Mononuclear cell (primary cell): ENCODE measurements around the gene FADS2. TPM values are rescaled to one million over a fixed set of nuclear protein-coding genes. Genes with fewer than 3 reads are reported as not detected.

Source experiments
- H3K27me3 ChIP-seq: 2 replicates; pipeline ENCODE4 v1.6.0; 2011; ENCODE audit warnings: low read length, control low read depth; ENCODE audit not compliant: insufficient read depth
- H3K4me1 ChIP-seq: 2 replicates; pipeline ENCODE4 v1.5.1; 2011; ENCODE audit warnings: mild to moderate bottlenecking, low read length, control low read depth; ENCODE audit not compliant: insufficient read depth
- H3K4me3 ChIP-seq: 2 replicates; pipeline ENCODE4 v1.5.1; 2011; ENCODE audit warnings: mild to moderate bottlenecking, low read length, moderate library complexity
- H3K9me3 ChIP-seq: 2 replicates; pipeline ENCODE4 v1.5.1; 2011; ENCODE audit warnings: low read depth, mild to moderate bottlenecking, control low read depth, low read length
- total RNA-seq: library from RNA; depleted of rRNA; stranded (reverse); fragments of >200 nt; gene quantifications from one replicate; pipeline ENCODE4 v1.2.3, GENCODE V29; 2012

FADS2 gene
- total RNA-seq, 1 donor: 12.8 TPM

- no peak overlapping the region for H3K4me3 ChIP-seq
- H3K27me3 ChIP-seq: no peaks in the 10 kb centered on the region
- no peaks in the 10 kb centered on the region for H3K4me1 ChIP-seq
- no peaks in the 10 kb centered on the region for H3K9me3 ChIP-seq
These were observed 34.8 kb downstream of the FADS2 start for GRCh38 chr11:61862714-61863547.

- no peaks in the 10 kb centered on the region for H3K27me3 ChIP-seq
- H3K9me3 ChIP-seq: no peaks in the 10 kb centered on the region
- H3K4me3 ChIP-seq: no peak overlapping the region
- H3K4me1 ChIP-seq: no peaks in the 10 kb centered on the region
These were observed 35.5 kb downstream of the FADS2 start for GRCh38 chr11:61863548-61864081.

GRCh38 chr11:61864814-61865775 lies 37.0 kb downstream of the FADS2 start:
- Histone ChIP-seq H3K4me1 (no peaks in the 10 kb centered on the region), H3K9me3 (no peaks in the 10 kb centered on the region), H3K27me3 (no peaks in the 10 kb centered on the region), H3K4me3 (no peak overlapping the region)

- no peaks in the 10 kb centered on the region for H3K27me3 ChIP-seq
- no peaks in the 10 kb centered on the region for H3K9me3 ChIP-seq
- peaks cover 6% of the 10 kb centered on the region for H3K4me1 ChIP-seq
- H3K4me3 ChIP-seq: no peak overlapping the region
These were observed 38.3 kb downstream of the FADS2 start for GRCh38 chr11:61866231-61866957.

- H3K4me1 ChIP-seq: peaks cover 7% of the 10 kb centered on the region
- H3K4me3 ChIP-seq: no peak overlapping the region
- H3K9me3 ChIP-seq: no peaks in the 10 kb centered on the region
- H3K27me3 ChIP-seq: no peaks in the 10 kb centered on the region
These were observed 38.9 kb downstream of the FADS2 start for GRCh38 chr11:61866958-61867343.

GRCh38 chr11:61868571-61869428 lies 40.7 kb downstream of the FADS2 start:
- H3K9me3 ChIP-seq: no peaks in the 10 kb centered on the region

GRCh38 chr11:61869429-61869707 lies 41.3 kb downstream of the FADS2 start:
- Histone ChIP-seq H3K9me3 (no peaks in the 10 kb centered on the region), H3K27me3 (no peaks in the 10 kb centered on the region), H3K4me3 (no peak overlapping the region), H3K4me1 (peaks cover 7% of the 10 kb centered on the region)

More at GRCh38 chr11:61868571-61869428, 40.7 kb downstream of the FADS2 start:
- Histone ChIP-seq H3K4me3 (no peak overlapping the region), H3K27me3 (no peaks in the 10 kb centered on the region), H3K4me1 (peaks cover 7% of the 10 kb centered on the region)

- H3K4me1 ChIP-seq: peaks cover 7% of the 10 kb centered on the region
- H3K9me3 ChIP-seq: no peaks in the 10 kb centered on the region
- no peaks in the 10 kb centered on the region for H3K27me3 ChIP-seq
- H3K4me3 ChIP-seq: no peak overlapping the region
These were observed 41.8 kb downstream of the FADS2 start for GRCh38 chr11:61869708-61870451.

- Histone ChIP-seq H3K4me3 (no peak overlapping the region), H3K9me3 (no peaks in the 10 kb centered on the region), H3K4me1 (peaks cover 7% of the 10 kb centered on the region), H3K27me3 (no peaks in the 10 kb centered on the region)
These were observed 42.5 kb downstream of the FADS2 start for GRCh38 chr11:61870541-61871031.

- Histone ChIP-seq H3K27me3 (no peaks in the 10 kb centered on the region), H3K9me3 (no peaks in the 10 kb centered on the region), H3K4me3 (no peak overlapping the region), H3K4me1 (peaks cover 7% of the 10 kb centered on the region)
These were observed 43.1 kb downstream of the FADS2 start for GRCh38 chr11:61871158-61871597.

- no peak overlapping the region for H3K4me3 ChIP-seq
- H3K9me3 ChIP-seq: no peaks in the 10 kb centered on the region
- H3K4me1 ChIP-seq: peaks cover 7% of the 10 kb centered on the region
- H3K27me3 ChIP-seq: no peaks in the 10 kb centered on the region
These were observed 45.0 kb downstream of the FADS2 start for GRCh38 chr11:61872935-61873565.

GRCh38 chr11:61873588-61874376 lies 45.7 kb downstream of the FADS2 start:
- H3K9me3 ChIP-seq: no peaks in the 10 kb centered on the region
- H3K4me1 ChIP-seq: peaks cover 7% of the 10 kb centered on the region
- no peak overlapping the region for H3K4me3 ChIP-seq
- no peaks in the 10 kb centered on the region for H3K27me3 ChIP-seq
